ENCODE data around the gene LIFR.

Gene LIFR

DNA sequence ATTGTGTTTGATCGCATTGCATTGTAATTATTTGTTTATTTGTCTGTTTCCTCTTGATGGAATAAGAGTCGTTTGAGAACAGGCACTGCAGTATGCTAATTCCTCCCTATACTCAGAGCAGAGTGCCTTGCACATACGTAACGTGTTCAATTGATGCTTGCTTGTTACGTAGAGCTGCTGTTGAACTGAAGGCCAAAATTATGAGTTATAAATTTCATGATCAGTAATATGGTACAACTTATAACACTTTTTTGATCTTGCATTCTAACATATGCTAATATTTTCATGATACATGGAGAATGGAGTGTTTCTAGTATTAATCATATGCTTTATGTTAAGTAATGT is 26.5 kb upstream of the LIFR start:
- TF ChIP-seq ZNF23 (tag by site-specific recombination; IDR thresholded peaks at IDR 0.05; ENCODE audit: borderline replicate concordance) (no peak), ZNF266 (tag by site-specific recombination; IDR thresholded peaks at IDR 0.05; ENCODE audit: low read depth) (no peak), ZNF311 (tag by site-specific recombination; IDR thresholded peaks at IDR 0.05; ENCODE audit: borderline replicate concordance) (no peak), ZNF184 (tag by site-specific recombination; IDR thresholded peaks at IDR 0.05) (no peak), ZNF112 (tag by site-specific recombination; IDR thresholded peaks at IDR 0.05) (no peak), ZNF2 (tag by site-specific recombination; IDR thresholded peaks at IDR 0.05) (no peak), ZNF501 (tag by site-specific recombination; IDR thresholded peaks at IDR 0.05) (no peak), MZF1 (tag by site-specific recombination; IDR thresholded peaks at IDR 0.05; ENCODE audit: borderline replicate concordance) (no peak), ZNF248 (tag by site-specific recombination; IDR thresholded peaks at IDR 0.05) (no peak), ZNF76 (tag by site-specific recombination; IDR thresholded peaks at IDR 0.05; ENCODE audit: borderline replicate concordance, low read depth) (no peak), SP2 (tag by site-specific recombination; IDR thresholded peaks at IDR 0.05) (no peak), GLIS1 (tag by site-specific recombination; IDR thresholded peaks at IDR 0.05) (no peak), ZNF140 (tag by site-specific recombination; IDR thresholded peaks at IDR 0.05) (no peak)
- TF ChIP-seq, protein P1, sequence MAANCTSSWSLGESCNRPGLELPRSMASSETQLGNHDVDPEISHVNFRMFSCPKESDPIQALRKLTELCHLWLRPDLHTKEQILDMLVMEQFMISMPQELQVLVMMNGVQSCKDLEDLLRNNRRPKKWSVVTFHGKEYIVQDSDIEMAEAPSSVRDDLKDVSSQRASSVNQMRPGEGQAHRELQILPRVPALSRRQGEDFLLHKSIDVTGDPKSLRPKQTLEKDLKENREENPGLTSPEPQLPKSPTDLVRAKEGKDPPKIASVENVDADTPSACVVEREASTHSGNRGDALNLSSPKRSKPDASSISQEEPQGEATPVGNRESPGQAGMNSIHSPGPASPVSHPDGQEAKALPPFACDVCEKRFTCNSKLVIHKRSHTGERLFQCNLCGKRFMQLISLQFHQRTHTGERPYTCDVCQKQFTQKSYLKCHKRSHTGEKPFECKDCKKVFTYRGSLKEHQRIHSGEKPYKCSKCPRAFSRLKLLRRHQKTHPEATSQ (tag by site-specific recombination; IDR thresholded peaks at IDR 0.05): no peak
- TF ChIP-seq, protein P2, sequence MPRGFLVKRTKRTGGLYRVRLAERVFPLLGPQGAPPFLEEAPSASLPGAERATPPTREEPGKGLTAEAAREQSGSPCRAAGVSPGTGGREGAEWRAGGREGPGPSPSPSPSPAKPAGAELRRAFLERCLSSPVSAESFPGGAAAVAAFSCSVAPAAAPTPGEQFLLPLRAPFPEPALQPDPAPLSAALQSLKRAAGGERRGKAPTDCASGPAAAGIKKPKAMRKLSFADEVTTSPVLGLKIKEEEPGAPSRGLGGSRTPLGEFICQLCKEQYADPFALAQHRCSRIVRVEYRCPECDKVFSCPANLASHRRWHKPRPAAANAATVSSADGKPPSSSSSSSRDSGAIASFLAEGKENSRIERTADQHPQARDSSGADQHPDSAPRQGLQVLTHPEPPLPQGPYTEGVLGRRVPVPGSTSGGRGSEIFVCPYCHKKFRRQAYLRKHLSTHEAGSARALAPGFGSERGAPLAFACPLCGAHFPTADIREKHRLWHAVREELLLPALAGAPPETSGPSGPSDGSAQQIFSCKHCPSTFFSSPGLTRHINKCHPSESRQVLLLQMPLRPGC (tag by site-specific recombination; IDR thresholded peaks at IDR 0.05): no peak
- TF ChIP-seq, protein P3, sequence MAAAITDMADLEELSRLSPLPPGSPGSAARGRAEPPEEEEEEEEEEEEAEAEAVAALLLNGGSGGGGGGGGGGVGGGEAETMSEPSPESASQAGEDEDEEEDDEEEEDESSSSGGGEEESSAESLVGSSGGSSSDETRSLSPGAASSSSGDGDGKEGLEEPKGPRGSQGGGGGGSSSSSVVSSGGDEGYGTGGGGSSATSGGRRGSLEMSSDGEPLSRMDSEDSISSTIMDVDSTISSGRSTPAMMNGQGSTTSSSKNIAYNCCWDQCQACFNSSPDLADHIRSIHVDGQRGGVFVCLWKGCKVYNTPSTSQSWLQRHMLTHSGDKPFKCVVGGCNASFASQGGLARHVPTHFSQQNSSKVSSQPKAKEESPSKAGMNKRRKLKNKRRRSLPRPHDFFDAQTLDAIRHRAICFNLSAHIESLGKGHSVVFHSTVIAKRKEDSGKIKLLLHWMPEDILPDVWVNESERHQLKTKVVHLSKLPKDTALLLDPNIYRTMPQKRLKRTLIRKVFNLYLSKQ (tag by site-specific recombination; IDR thresholded peaks at IDR 0.05; ENCODE audit: borderline replicate concordance): no peak
- TF ChIP-seq, protein P4, sequence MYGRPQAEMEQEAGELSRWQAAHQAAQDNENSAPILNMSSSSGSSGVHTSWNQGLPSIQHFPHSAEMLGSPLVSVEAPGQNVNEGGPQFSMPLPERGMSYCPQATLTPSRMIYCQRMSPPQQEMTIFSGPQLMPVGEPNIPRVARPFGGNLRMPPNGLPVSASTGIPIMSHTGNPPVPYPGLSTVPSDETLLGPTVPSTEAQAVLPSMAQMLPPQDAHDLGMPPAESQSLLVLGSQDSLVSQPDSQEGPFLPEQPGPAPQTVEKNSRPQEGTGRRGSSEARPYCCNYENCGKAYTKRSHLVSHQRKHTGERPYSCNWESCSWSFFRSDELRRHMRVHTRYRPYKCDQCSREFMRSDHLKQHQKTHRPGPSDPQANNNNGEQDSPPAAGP (tag by site-specific recombination; IDR thresholded peaks at IDR 0.05): no peak
- TF ChIP-seq, protein P5, sequence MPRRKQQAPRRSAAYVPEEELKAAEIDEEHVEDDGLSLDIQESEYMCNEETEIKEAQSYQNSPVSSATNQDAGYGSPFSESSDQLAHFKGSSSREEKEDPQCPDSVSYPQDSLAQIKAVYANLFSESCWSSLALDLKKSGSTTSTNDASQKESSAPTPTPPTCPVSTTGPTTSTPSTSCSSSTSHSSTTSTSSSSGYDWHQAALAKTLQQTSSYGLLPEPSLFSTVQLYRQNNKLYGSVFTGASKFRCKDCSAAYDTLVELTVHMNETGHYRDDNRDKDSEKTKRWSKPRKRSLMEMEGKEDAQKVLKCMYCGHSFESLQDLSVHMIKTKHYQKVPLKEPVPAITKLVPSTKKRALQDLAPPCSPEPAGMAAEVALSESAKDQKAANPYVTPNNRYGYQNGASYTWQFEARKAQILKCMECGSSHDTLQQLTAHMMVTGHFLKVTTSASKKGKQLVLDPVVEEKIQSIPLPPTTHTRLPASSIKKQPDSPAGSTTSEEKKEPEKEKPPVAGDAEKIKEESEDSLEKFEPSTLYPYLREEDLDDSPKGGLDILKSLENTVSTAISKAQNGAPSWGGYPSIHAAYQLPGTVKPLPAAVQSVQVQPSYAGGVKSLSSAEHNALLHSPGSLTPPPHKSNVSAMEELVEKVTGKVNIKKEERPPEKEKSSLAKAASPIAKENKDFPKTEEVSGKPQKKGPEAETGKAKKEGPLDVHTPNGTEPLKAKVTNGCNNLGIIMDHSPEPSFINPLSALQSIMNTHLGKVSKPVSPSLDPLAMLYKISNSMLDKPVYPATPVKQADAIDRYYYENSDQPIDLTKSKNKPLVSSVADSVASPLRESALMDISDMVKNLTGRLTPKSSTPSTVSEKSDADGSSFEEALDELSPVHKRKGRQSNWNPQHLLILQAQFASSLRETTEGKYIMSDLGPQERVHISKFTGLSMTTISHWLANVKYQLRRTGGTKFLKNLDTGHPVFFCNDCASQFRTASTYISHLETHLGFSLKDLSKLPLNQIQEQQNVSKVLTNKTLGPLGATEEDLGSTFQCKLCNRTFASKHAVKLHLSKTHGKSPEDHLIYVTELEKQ (tag by site-specific recombination; IDR thresholded peaks at IDR 0.05; ENCODE audit: borderline replicate concordance): no peak
- H3K27ac ChIP-seq (ENCODE audit: extremely low read depth, low read depth, low read length): no peak overlapping the region
- no peaks in the 10 kb centered on the region for H3K4me1 ChIP-seq (ENCODE audit: control insufficient read depth, insufficient read depth, low read length)
- H3K9me3 ChIP-seq (ENCODE audit: control insufficient read depth, insufficient read depth, low read depth, low read length): no peaks in the 10 kb centered on the region
- ChIA-PET CTCF (interaction anchor here (0.6 to 1.0 kb wide), 2 partner anchors 141 to 229 kb away, joined by 4 read pairs; no protein-coding TSS in a partner anchor), POLR2A (no interaction called here)
- H3K4me3 ChIP-seq (ENCODE audit: low read depth, low read length): no peak overlapping the region
- no peaks in the 10 kb centered on the region for H3K36me3 ChIP-seq (ENCODE audit: control insufficient read depth in 2 of 2, insufficient read depth in 1 of 2, low read length in 2 of 2)
